Activated T-cell treated with anti-CD3 and anti-CD28 coated beads for 4 hours (primary cell): ENCODE measurements around the gene CDRT15L2.
"Not testable (repeated sequence)": the region's sequence is repeated elsewhere in the genome, so short reads cannot be mapped to it uniquely, and the experiment has no call there.

Source experiments
- DNase-seq: peaks from one replicate; pipeline ENCODE4 v3.0.0-alpha.2; 2020

The CDRT15L2 gene

DNA sequence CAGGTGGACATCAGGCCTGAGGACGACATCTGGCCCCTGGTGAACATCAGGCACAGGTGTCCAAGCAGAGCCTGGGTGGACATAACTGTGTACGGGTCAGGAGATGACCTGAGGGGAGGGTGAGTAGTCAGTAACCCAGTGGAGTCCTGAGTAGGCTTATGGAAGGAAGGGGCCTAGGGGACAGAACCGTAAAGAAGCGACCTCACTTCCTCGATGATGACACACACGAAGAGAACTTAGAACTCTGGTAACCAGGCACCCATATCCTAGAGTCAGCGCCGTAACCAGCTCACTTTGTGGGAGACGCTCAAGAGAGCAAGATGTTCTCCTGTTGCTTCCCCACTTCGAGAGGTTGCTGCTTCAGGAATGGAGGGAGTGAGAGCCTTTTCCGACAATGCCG is at the start of gene CDRT15L2:
CDRT15L2 (plus strand) TSS at position 301 of the 400 bp plus-strand sequence; CDS start at position 321, 20 bp downstream.
- not testable (repeated sequence) for DNase-seq

DNA sequence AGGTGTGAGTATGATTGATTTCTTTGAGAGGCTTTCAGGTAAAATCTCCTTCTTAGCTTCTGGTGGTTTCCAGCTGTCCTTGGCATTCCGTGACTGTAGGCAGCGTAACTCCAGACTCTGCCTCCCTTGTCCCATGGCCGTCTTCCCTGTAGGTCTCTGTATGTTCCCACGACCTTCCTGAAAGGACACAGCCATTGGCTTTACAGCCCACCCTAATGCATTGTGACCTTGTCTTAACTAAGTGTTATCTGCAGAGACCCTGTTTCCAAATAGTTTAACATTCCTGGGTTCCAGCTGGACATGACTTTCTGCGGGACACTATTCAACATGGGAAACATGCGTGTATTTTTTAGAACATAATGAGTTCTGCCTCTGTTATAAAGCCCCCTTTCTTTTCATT is 49.4 kb upstream of the CDRT15L2 start:
- DNase-seq, result not testable (repeated sequence)

DNA sequence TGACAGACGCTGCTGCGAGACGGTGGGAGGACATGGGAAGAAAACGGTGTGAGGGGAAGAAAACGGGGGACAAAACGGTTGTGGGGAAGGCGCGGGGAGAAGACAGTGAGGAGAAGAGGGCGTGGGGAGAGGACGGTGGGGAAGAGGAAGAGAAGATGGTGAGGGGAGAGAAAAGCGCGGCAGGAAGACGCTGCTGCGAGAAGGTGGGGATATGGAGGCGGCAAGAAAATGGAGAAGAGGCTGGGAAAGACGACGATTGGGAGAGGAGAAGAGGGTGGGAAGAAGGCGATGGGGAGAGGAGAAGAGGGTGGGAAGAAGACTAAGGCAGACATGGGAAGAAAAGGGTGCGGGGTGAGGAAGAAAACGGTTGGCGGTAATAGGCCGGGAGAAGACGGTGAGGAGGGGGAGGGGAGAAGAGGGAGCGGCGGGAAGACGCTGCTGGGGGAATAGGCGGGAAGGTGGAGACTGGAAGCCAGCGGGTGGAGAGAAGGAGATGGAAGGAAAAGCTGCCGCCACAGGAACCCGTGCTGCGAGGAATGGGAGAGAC is 46.9 kb upstream of the CDRT15L2 start:
- not testable (repeated sequence) for DNase-seq

DNA sequence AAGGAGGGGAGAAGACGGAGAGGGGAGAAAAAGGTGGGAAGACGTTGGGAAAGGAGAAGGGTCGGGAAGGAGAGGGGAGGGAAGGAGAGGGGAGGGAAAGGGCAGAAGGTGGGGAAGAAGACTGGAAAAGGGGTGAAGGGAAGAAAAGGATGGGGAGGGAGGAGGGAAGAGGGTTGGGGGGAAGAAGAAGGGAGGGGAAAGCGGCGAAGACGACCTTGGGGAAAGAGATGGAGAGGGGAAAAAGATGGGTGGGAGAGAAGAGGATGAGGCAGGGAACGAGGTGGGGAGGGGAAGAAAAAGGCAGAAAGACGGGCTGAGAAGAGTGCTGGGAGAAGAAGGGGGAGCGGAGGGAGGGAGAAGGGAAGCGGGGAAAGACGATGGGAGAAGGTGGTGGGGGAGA is 46.3 kb upstream of the CDRT15L2 start:
- not testable (repeated sequence) for DNase-seq

DNA sequence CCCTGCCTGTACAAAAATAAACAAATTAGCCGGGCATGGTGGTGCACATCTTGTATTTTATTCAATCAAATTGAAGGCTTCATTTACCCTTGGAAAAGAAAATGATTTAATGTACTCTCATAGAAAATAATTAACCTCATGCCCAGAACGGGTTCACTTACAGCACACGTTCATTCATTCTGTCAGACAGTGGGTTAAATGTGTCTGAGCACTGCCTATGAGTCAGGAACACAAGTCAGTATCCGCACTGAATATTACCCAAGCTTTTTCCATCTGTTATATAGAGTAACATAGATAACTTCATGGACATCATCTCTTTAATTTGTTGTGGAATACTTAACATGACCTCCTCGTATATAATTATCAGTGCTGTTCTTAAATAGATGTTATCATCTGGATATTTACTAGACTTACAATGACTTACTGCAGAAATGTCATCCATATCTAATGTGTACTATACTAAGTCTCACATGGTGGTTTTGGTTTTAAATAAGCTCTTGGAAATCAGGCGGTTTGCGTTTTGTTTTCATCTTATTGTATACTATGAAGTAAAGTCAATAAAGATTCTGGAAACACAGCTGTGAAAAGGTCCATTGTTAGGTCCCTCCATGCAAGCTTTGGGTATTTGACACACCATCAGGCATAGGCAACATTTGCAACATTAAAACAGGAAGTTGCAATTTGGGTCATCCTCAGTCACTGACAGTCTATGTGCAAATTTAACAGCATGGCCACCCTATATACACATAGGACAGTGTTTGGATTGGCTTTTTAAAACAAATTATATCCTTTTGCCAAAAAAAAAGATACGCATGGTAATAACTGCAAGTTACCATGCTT is 44.6 kb upstream of the CDRT15L2 start:
- not testable (repeated sequence) for DNase-seq

DNA sequence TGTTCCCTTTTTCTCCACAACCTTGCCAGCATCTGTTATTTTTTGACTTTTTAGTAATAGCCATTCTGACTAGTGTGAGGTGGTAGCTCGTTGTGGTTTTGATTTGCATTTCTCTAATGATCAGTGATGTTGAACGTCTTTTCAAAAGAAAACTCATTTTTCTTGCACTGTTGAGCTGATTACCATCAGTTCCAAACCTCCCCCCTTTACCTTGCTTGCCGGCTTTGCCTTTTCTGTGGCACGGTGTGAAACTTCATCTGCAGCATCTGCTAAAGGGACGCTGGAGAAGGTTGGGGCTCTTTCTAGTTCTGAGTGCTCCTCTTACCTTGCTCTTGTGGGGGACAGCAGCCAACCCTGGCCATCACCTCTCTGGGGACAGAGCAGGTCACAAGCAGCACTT is 39.1 kb upstream of the CDRT15L2 start:
- not testable (repeated sequence) for DNase-seq

DNA sequence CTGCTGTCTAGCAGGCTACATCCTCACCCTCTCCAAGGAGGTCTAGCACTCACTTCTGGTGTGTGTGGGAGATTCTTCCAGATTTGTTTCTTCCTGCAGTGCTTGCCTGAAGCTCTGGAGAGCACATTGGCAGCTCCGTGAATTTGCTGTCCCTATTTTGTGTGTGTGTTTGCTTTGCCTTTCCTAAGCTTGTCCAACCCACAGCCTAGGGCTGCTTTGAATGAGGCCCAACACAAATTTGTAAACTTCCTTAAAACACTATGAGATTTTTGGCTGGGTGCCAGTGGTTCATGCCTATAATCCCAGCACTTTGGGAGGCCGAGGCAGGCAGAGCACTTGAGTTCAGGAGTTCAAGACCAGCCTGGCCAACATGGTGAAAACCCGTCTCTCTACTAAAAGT is 38.7 kb upstream of the CDRT15L2 start:
- not testable (repeated sequence) for DNase-seq

DNA sequence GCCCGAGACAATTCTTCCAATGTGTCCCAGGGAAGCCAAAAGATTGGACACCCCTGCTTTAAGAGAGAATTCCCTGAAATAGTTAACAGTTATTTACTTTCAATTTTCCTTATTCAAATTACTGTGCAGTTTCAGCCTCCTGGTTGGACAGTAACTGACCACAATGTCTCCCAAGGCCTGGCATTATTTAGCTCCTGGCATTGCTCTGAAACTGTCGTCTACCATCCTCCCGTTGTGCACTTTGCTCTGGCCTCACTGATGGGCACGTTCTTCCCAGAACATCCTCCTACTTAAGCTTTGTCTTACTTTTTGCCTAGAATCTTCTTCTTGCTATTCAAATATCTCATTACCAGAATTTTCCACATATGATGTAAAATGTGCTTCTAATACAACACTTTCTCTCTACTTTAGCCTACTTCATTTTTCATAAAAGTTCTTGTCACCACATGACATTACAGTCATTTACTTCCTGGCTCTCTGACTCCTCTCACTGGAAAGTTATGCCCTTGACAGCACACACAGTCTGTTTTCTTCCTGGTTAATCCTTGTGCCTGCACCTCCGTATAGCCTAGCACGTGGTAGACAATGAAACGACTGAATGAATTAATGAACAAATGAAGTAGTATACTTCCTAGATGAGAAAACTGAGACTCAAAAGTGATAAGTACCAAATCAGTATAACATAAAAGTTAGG is 37.5 kb upstream of the CDRT15L2 start:
- not testable (repeated sequence) for DNase-seq

DNA sequence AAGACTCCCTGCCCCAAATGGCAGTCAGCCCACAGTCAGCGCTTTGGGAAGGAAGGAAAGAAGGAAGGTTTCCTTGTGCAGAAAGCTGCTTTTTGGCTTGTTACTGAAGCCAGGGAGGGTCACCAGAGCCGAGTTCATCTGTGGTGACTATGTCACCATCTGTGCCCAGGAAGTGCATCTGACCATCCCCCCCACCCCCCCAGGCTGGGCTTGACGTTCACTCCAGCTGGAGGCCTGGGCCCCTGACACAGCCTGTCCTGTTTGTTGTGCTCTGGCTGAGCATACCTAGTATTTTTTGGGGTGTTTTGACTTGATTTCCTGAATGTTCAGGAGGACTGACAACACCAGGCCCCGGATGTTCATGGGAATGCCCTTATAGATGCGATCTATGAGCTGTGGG is 31.6 kb upstream of the CDRT15L2 start:
- not testable (repeated sequence) for DNase-seq

DNA sequence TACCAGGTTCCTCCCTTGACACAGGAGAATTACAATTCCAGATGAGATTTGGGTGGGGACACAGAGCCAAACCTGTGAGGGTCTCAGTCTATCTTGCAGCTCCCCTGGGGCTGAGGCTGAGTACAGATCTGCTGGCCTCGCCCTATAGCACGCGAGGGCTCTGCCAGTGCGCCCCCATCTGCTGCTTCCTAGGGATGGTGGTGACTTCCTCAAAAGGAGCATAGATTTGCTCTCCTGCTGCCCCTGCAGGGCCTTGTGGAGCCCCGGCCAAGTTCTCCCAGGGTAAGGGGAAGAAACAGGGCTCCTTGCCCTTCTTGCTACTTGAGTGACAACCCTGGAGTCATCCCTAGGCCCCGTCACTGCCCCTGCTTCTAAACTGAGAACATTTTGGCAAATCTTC is 26.6 kb upstream of the CDRT15L2 start:
- DNase-seq, result not testable (repeated sequence)

DNA sequence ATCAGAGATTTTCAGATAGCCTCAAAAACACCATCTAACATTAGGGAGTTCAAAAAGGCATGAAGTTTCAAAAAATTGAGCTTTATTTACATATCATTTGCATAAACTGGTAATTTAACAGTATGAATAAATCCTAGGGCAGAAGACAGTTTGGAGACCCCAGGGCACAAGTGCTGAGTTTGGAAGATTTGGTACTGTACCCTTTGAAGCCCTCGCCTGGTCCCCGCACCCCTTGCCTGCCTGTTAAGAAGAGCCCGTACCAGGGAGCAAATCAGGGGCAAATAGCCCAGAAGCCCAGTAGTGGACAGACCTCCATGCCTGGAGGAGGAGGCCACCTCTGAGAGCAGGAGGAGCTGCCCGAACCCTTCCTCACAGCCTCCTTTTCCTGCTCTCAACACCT is 24.8 kb upstream of the CDRT15L2 start:
- not testable (repeated sequence) for DNase-seq

DNA sequence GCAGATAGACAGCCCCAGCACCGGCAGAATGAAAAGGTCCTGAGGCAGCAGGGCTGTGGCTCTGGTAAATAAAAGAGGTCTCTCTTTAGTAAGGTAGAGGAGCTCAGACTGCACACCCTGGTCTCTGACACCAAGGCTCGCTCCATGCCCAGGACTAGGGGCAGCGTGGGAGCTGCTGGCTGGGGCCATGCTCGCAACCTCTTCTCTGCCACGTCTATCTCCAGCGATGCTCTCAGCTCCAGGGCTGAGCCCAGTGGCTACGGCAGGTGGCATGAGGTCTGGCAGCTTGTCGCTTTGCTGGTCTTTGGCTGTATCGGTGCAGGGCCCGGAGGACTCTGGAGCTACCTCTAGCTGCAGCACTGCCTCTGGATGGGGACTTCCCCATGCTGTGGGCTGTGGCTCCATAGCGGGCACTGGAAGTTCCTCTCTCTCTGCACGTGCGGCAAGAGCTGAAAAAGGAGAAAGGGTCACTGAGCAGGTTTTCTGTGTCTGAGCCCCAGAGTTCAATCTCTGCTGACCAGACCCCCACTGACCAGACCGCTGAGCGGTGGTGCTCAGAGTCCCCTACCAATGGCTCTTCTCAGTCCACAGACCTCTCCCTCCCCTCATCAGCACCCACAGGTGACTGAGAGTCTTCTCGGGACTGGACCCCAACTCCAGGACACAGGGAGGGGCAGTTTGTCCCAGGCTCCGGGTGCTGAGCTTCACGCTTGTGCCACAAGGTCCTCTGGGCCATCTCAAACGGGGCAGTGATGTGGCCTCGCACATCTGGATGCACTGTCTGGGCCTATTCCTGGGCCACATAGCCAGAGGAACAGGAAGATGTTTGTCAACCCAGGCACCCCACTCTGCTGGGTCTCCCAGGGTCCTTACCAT is 24.2 kb upstream of the CDRT15L2 start:
- DNase-seq, result not testable (repeated sequence)

DNA sequence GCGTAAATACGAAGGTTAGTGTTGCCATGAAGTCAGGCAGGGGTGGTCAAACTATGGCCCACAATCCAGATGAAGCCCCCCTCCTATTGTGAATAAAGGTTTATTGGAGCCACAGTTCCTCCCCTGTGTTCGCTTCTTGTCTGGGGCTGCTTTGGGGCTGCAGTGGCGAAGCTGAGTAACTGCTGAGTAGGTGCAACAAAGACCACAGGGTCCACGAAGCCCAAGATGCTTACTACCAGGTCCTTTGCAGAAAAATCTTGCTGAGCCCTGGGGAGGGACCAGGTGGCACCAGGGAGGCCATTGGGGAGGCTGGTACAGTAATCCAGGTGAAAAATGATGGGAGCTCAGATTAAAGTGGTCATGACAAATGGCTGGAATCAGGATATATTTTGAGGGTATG is 21.4 kb upstream of the CDRT15L2 start:
- DNase-seq, result not testable (repeated sequence)

DNA sequence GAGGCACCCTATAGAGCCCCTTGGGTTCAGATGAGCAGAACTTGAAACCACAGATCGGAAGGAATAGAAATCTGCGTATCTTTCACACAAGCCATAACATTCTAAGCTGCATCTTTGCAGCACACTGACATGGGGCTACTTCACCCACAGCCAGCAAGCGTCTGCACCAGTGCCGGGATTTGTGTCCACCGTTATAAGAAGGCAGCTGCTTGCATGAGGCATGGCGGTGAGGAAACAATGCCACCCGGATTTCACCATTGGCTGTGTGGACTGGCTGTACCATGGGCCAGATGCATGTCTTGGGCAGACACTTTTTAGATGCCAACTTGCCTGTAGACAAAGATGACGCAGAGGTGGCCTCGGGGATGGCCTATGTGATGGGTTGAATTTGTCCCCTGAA is 20.5 kb upstream of the CDRT15L2 start:
- DNase-seq, result not testable (repeated sequence)

DNA sequence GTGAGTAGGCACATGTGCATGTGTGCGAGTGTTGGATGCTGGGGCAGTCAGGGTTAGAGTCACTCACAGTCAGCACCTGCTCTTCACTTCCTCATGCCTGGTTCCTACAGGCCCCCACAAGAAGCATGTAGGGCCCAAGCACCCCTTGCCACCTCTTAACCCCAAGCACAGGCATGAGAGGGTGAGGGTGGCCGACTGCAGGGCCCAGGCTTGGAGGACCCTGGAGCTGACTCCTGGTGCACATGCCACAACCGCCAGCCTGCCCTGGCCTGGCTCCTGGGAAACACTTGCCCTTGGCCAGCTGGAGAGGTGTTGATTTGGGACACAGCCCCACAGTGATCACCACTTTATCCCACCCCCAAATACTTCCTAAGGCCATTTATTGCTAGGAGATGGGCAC is 16.9 kb upstream of the CDRT15L2 start:
- no peak for DNase-seq

DNA sequence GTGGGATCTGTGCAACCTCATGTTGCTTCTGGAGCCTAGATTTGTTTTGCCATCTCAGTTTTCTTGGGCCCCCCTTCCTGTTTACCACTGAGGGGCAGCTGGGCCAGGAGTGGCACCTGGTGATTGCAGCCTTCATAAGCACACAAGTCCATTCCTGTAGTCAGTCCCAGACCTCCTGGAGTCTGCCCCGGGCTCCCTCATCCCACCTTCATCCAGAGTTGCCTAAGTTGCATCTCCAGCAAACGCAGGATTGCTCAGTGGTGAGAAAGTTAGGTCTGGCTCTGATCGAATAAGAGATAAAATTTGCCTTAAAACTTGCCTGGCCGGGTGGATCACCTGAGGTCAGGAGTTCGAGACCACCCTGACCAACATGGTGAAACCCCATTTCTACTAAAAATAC is 14.3 kb upstream of the CDRT15L2 start:
- not testable (repeated sequence) for DNase-seq

DNA sequence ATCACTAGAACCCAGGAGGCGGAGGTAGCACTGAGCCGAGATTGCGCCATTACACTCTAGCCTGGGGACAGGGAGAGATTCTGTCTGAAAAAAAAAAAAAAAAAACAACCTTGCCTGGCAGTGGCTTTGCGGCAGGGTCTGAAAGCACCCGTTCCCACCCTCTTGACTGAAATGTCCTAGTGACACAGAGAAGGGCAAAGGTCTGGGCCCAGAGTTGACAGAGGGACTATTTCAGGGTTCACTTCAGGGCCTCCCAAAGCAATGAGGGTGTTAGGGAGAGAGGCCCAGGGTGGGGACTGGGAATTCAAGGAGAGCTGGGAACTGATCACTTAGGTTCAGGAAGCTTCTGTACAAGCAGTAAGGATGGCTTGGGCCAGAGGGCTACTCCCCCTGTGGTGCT is 13.8 kb upstream of the CDRT15L2 start:
- DNase-seq, result no peak

DNA sequence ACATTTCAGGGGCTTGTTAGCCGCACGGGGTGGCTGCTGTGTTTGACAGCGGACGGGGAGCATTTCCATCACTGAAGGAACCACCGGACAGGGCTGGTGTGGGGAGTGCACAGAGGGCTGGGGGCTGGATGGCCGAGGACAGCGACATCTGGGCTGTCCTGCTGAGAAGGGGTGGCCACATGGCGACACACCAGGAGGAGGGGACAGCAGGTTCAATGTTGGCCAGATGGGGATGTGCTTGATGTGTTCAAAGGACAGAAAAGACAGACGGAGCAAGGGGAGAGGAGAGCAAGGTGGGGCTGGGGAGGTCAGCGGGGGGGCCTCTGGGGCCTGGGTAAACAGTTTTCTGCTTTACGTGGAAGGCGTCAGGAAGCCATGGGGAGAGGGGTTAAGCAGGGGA is 12.8 kb upstream of the CDRT15L2 start:
- not testable (repeated sequence) for DNase-seq

DNA sequence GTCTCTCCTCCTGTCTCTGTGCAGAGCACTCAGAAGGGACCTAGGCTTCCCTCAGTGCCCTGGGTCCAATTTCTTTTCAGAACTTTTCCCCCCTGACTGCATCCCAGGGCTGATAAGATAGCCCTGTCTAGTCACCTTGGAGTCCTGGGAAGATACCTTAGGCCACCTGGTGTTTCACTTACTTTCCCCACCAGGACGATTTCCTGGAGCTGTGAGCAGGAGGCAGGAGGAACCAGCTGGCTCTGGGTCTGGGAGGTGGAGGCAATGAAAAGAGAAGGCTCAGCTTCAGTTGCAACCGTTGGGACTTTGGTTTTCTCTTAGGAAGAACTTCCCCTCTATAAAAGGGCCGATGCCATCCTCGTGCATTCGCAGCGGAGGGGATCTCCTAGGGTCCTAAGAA is 12.1 kb upstream of the CDRT15L2 start:
- DNase-seq, result not testable (repeated sequence)

DNA sequence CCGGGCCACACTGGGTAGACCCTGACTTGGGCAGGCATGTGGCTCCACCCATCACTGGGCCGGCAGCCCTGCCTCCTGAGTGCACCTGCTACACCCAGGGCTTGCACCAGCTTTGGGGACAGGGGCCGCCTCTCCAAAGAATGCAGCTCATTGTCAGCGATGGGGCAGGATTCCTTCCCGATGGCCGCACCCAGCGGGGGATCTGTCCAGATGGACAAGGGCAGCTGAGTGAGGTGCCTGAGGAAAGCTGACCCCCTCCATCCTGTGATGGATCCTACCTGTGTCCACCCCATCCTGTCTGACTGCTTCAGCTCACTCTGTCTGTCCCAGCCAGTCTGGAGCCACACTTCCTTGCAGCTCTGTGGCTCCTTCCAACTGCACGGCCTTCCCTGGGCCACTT is 10.9 kb upstream of the CDRT15L2 start:
- DNase-seq, result not testable (repeated sequence)

DNA sequence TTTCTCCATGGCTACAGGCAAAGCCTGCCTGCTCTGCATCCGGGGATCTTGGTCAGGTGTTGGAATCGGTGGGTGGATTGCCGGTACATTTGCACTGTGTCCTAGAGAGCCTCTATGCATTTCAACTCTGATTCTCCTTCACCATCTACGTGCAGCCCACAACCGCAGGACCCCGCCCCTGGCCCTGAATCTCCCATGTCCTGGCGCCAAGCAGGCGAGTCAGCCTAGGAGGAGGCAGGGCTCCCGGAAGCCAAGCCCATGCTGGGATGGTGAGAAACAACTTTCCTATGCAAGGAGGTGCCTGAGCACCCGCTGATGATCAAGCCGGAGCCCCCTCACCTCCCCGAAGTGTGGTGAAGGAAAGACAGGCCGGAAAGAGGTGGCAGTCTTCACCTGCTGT is 7.9 kb upstream of the CDRT15L2 start:
- not testable (repeated sequence) for DNase-seq

DNA sequence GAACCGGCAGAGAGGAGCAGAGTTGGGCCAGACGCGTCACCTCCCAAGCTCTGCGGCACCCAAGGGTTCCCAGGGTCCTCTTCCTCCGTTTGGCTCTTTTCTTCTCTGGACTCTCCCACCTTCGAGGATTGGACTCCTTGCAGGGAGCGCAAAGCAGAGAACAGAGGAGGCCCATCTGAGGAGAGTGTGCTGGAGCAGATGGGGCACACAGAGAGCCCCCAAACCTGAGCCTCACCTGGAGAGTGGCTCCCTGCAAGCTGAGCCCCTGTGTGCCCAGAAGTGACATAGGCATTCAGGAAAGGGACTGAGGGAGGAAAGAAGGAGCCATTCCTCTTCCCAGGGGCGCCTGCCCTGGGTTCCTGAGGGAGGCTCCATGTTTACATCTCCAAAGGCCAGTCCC is 6.3 kb upstream of the CDRT15L2 start:
- DNase-seq, result not testable (repeated sequence)

DNA sequence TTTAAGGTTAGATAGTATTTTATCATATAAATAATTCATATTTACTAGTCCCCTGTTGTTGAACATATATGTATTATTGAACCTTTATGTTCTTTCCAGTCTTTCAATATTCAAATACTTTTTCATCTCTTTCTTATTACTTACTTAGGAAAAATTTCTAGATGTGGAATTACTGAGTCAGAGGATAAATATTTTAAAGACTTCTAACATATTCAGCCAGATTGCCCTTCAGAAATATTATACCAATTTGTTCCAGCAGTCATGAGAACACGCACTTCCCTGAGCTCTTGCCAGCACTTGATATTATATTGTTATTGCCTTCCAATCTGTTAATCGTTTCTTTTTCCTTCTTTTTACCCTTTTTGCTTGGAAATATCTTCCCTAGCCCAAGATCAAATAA is 4.5 kb upstream of the CDRT15L2 start:
- not testable (repeated sequence) for DNase-seq
